ENCODE results near the gene ZBTB40.

The ZBTB40 gene

GRCh38 chr1:22531251-22531650, 79.6 kb downstream of the ZBTB40 start:
- no peak for DNase-seq (ENCODE audit: low read depth in 2 of 2)

GRCh38 chr1:22533244-22533895, 81.7 kb downstream of the ZBTB40 start:
- DNase-seq (ENCODE audit: low read depth in 2 of 2), result no peak

GRCh38 chr1:22534951-22535350, 83.3 kb downstream of the ZBTB40 start:
- DNase-seq (ENCODE audit: low read depth in 2 of 2), result no peak

- DNase-seq (ENCODE audit: low read depth in 2 of 2), result no peak
These were observed 83.7 kb downstream of the ZBTB40 start for GRCh38 chr1:22535399-22535798.

- DNase-seq (ENCODE audit: low read depth in 2 of 2), result no peak
These were observed 84.9 kb downstream of the ZBTB40 start for GRCh38 chr1:22536506-22536905.

- DNase-seq (ENCODE audit: low read depth in 2 of 2), result no peak
These were observed 85.9 kb downstream of the ZBTB40 start for GRCh38 chr1:22537441-22538139.

GRCh38 chr1:22539510-22540118, 88.0 kb downstream of the ZBTB40 start:
- DNase-seq (ENCODE audit: low read depth in 2 of 2), result no peak

GRCh38 chr1:22540337-22540736, 88.7 kb downstream of the ZBTB40 start:
- DNase-seq (ENCODE audit: low read depth in 2 of 2), result no peak

GRCh38 chr1:22542886-22543285, 91.2 kb downstream of the ZBTB40 start:
- no peak for DNase-seq (ENCODE audit: low read depth in 2 of 2)

GRCh38 chr1:22543679-22544078, 92.0 kb downstream of the ZBTB40 start:
- DNase-seq (ENCODE audit: low read depth in 2 of 2), result no peak

- no peak for DNase-seq (ENCODE audit: low read depth in 2 of 2)
These were observed 93.0 kb downstream of the ZBTB40 start for GRCh38 chr1:22544606-22545005.

- no peak for DNase-seq (ENCODE audit: low read depth in 2 of 2)
These were observed 93.5 kb downstream of the ZBTB40 start for GRCh38 chr1:22545141-22545540.

- no peak for DNase-seq (ENCODE audit: low read depth in 2 of 2)
These were observed 95.7 kb downstream of the ZBTB40 start for GRCh38 chr1:22547186-22547817.

GRCh38 chr1:22547818-22548462, 96.3 kb downstream of the ZBTB40 start:
- no peak for DNase-seq (ENCODE audit: low read depth in 2 of 2)

- DNase-seq (ENCODE audit: low read depth in 2 of 2), result no peak
These were observed 98.4 kb downstream of the ZBTB40 start for GRCh38 chr1:22550021-22550420.

- DNase-seq (ENCODE audit: low read depth in 2 of 2), result no peak
These were observed 99.9 kb downstream of the ZBTB40 start for GRCh38 chr1:22551591-22551990.

GRCh38 chr1:22552021-22552420, 100.4 kb downstream of the ZBTB40 start:
- no peak for DNase-seq (ENCODE audit: low read depth in 2 of 2)

- DNase-seq (ENCODE audit: low read depth in 2 of 2), result no peak
These were observed 101.6 kb downstream of the ZBTB40 start for GRCh38 chr1:22553104-22553880.

GRCh38 chr1:22553991-22554522, 102.4 kb downstream of the ZBTB40 start:
- no peak for DNase-seq (ENCODE audit: low read depth in 2 of 2)

- DNase-seq (ENCODE audit: low read depth in 2 of 2), result no peak
These were observed 103.7 kb downstream of the ZBTB40 start for GRCh38 chr1:22555371-22555656.

GRCh38 chr1:22556391-22557104, 104.9 kb downstream of the ZBTB40 start:
- DNase-seq (ENCODE audit: low read depth in 2 of 2), result no peak

All from stimulated activated CD8-positive, alpha-beta memory T cell treated with anti-CD3 and anti-CD28 coated beads, Interleukin-15, amount 100 ng/mL, for 48 hours (primary cell).